A673 (cell line): ENCODE data around the gene DOCK4.

Experiments
- EZH2 ChIP-seq: fragments of 200-600 bp; sonication (generic); IDR thresholded peaks from 2 replicates; pipeline ENCODE4 v1.6.1; 2017; ENCODE audit warnings: borderline replicate concordance, low read depth, mild to moderate bottlenecking, mixed read lengths, antibody characterized with exemption, low read length; ENCODE audit not compliant: poor library complexity, severe bottlenecking
- TF ChIP-seq, protein P1 (sequence below): fragments of 300-800, 200-600 bp; sonication (generic); conservative IDR thresholded peaks from 2 replicates; pipeline ENCODE4 v1.5.1; 2017; ENCODE audit warnings: low read depth, mild to moderate bottlenecking, antibody characterized with exemption, low read length, moderate library complexity, mixed read lengths

DNA sequence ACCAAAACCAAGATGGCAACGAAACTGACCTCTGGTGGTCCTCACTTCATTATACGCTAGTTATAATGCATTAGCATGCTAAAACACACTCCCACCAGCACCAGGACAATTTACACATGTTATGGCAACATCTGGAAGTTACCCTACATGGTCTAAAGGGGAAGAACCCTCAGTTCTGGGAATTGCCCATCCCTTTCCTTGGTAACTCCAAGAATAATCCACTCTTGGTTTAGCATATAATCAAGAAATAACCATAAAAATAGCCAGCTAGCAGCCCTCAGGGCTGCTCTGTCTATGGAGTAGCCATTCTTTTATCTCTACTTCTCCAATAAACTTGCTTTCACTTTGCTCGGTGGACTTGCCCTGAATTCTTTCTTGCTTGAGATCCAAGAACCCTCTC, 191.1 kb downstream of the DOCK4 start:
- TF ChIP-seq, protein P1, sequence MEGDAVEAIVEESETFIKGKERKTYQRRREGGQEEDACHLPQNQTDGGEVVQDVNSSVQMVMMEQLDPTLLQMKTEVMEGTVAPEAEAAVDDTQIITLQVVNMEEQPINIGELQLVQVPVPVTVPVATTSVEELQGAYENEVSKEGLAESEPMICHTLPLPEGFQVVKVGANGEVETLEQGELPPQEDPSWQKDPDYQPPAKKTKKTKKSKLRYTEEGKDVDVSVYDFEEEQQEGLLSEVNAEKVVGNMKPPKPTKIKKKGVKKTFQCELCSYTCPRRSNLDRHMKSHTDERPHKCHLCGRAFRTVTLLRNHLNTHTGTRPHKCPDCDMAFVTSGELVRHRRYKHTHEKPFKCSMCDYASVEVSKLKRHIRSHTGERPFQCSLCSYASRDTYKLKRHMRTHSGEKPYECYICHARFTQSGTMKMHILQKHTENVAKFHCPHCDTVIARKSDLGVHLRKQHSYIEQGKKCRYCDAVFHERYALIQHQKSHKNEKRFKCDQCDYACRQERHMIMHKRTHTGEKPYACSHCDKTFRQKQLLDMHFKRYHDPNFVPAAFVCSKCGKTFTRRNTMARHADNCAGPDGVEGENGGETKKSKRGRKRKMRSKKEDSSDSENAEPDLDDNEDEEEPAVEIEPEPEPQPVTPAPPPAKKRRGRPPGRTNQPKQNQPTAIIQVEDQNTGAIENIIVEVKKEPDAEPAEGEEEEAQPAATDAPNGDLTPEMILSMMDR = no peak
- no peak for TF ChIP-seq EZH2
